H9 (cell line): Measurements from ENCODE around the gene SMCO1. TPM values are rescaled to one million over a fixed set of nuclear protein-coding genes. Genes with fewer than 3 reads are reported as not detected.

ENCODE experiments used
- DNase-seq: peaks from one replicate; pipeline ENCODE4 v3.0.0-alpha.2; 2017
- H2AFZ ChIP-seq: one replicate; pipeline ENCODE4 v1.6.1; 2013; ENCODE audit warnings: mild to moderate bottlenecking, low read length, control low read depth, moderate library complexity
- H2AK5ac ChIP-seq: 2 replicates; pipeline ENCODE4 v1.6.1; 2013; ENCODE audit warnings: low read length, control low read depth, mixed read lengths; ENCODE audit not compliant: insufficient read length
- H2BK120ac ChIP-seq: one replicate; pipeline ENCODE4 v1.6.1; 2013; ENCODE audit warnings: low read depth, mild to moderate bottlenecking, low read length, control low read depth, inconsistent platforms; ENCODE audit not compliant: poor library complexity, severe bottlenecking
- H2BK12ac ChIP-seq: 2 replicates; pipeline ENCODE4 v1.6.1; 2013; ENCODE audit warnings: low read length, control low read depth, mixed read lengths, low read depth; ENCODE audit not compliant: insufficient read length
- H2BK15ac ChIP-seq: 2 replicates; pipeline ENCODE4 v1.6.1; 2013; ENCODE audit warnings: low read depth, low read length, control low read depth
- H2BK20ac ChIP-seq: one replicate; pipeline ENCODE4 v1.6.1; 2013; ENCODE audit warnings: low read depth, mild to moderate bottlenecking, low read length, control low read depth, inconsistent platforms; ENCODE audit not compliant: poor library complexity, severe bottlenecking
- H2BK5ac ChIP-seq: 2 replicates; pipeline ENCODE4 v1.6.1; 2013; ENCODE audit warnings: low read length, control low read depth, mixed read lengths; ENCODE audit not compliant: insufficient read length
- H3K14ac ChIP-seq: 2 replicates; pipeline ENCODE4 v1.6.1; 2013; ENCODE audit warnings: low read length, control low read depth; ENCODE audit not compliant: insufficient read depth
- H3K18ac ChIP-seq: 2 replicates; pipeline ENCODE4 v1.6.1; 2013; ENCODE audit warnings: low read depth, mild to moderate bottlenecking, mixed read lengths, low read length, control low read depth; ENCODE audit not compliant: insufficient read length
- H3K23ac ChIP-seq: 2 replicates; pipeline ENCODE4 v1.6.1; 2013; ENCODE audit warnings: low read length, control low read depth, mixed read lengths, low read depth; ENCODE audit not compliant: insufficient read length
- H3K23me2 ChIP-seq: 2 replicates; pipeline ENCODE4 v1.6.1; 2013; ENCODE audit warnings: low read depth, mild to moderate bottlenecking, mixed read lengths, low read length, control low read depth; ENCODE audit not compliant: insufficient read length, poor library complexity, severe bottlenecking
- H3K27ac ChIP-seq: 2 replicates; pipeline ENCODE4 v1.5.1; 2013; ENCODE audit warnings: low read length, control low read depth, mixed read lengths, low read depth; ENCODE audit not compliant: insufficient read length
- H3K27me3 ChIP-seq: 2 replicates; pipeline ENCODE4 v1.6.1; 2013; ENCODE audit warnings: low read length, control low read depth, inconsistent platforms; ENCODE audit not compliant: insufficient read depth
- H3K4ac ChIP-seq: 2 replicates; pipeline ENCODE4 v1.6.1; 2013; ENCODE audit warnings: low read depth, mild to moderate bottlenecking, control low read depth, inconsistent platforms, low read length, moderate library complexity
- H3K4me1 ChIP-seq: 2 replicates; pipeline ENCODE4 v1.6.1; 2013; ENCODE audit warnings: low read length, control low read depth, inconsistent platforms; ENCODE audit not compliant: insufficient read depth
- H3K4me2 ChIP-seq: 2 replicates; pipeline ENCODE4 v1.6.1; 2013; ENCODE audit warnings: low read length, control low read depth, mixed read lengths; ENCODE audit not compliant: insufficient read length, insufficient read depth
- H3K56ac ChIP-seq: 2 replicates; pipeline ENCODE4 v1.6.1; 2013; ENCODE audit warnings: low read depth, mild to moderate bottlenecking, mixed read lengths, low read length, control low read depth; ENCODE audit not compliant: insufficient read length
- H3K79me1 ChIP-seq: 2 replicates; pipeline ENCODE4 v1.6.1; 2013; ENCODE audit warnings: low read depth, mild to moderate bottlenecking, moderate library complexity, low read length, control low read depth, inconsistent platforms; ENCODE audit not compliant: insufficient read depth, poor library complexity, severe bottlenecking
- H3K79me2 ChIP-seq: 2 replicates; pipeline ENCODE4 v1.6.1; 2013; ENCODE audit warnings: low read length, control low read depth, inconsistent platforms; ENCODE audit not compliant: insufficient read depth
- H3K9ac ChIP-seq: 2 replicates; pipeline ENCODE4 v1.6.1; 2013; ENCODE audit warnings: low read length, control low read depth, mixed read lengths; ENCODE audit not compliant: insufficient read length; ENCODE audit errors: extremely low read depth
- H3K9me3 ChIP-seq: one replicate; pipeline ENCODE4 v1.6.1; 2013; ENCODE audit warnings: low read depth, low read length, inconsistent platforms; ENCODE audit not compliant: control insufficient read depth
- H3T11ph ChIP-seq: one replicate; pipeline ENCODE4 v1.6.1; 2013; ENCODE audit warnings: mild to moderate bottlenecking, low read length, control low read depth, inconsistent platforms
- H4K20me1 ChIP-seq: one replicate; pipeline ENCODE4 v1.6.1; 2013; ENCODE audit not compliant: control insufficient read depth, insufficient read length, insufficient read depth
- H4K5ac ChIP-seq: 2 replicates; pipeline ENCODE4 v1.6.1; 2013; ENCODE audit warnings: low read depth, mild to moderate bottlenecking, mixed read lengths, low read length, control low read depth; ENCODE audit not compliant: insufficient read length
- H4K8ac ChIP-seq: replicated peaks from 2 replicates; pipeline ENCODE4 v1.6.1; 2013; ENCODE audit warnings: low read length, control low read depth, mixed read lengths, low read depth; ENCODE audit not compliant: insufficient read length
- H4K91ac ChIP-seq: 2 replicates; pipeline ENCODE4 v1.6.1; 2013; ENCODE audit warnings: low read depth, mild to moderate bottlenecking, moderate library complexity, mixed read lengths, low read length, control low read depth; ENCODE audit not compliant: insufficient read length
- H3K27ac Mint-ChIP-seq, 3 experiments: 2 replicates in 2 of 3; 3 replicates in 1 of 3; pipeline ENCODE4 v1.8.0; 2020 to 2021; ENCODE audit warnings: mixed read lengths in 3 of 3, mild to moderate bottlenecking in 1 of 3, moderate library complexity in 1 of 3
- H3K27me3 Mint-ChIP-seq: 2 replicates; pipeline ENCODE4 v1.8.0; 2021; ENCODE audit warnings: low read depth, mild to moderate bottlenecking, moderate library complexity, mixed read lengths
- H3K36me3 Mint-ChIP-seq, 3 experiments: 2 replicates in 2 of 3; 3 replicates in 1 of 3; pipeline ENCODE4 v1.8.0; 2020 to 2021; ENCODE audit warnings: low read depth in 3 of 3, mixed read lengths in 3 of 3; ENCODE audit not compliant: insufficient read depth in 1 of 3
- H3K4me1 Mint-ChIP-seq, 2 experiments: 2 replicates each; pipeline ENCODE4 v1.8.0; 2020; ENCODE audit warnings: mixed read lengths in 2 of 2
- H3K4me3 Mint-ChIP-seq, 2 experiments: 2 replicates in 1 of 2; 3 replicates in 1 of 2; pipeline ENCODE4 v1.8.0; 2020 to 2021; ENCODE audit warnings: mild to moderate bottlenecking in 2 of 2, mixed read lengths in 2 of 2, moderate library complexity in 1 of 2
- H3K9me3 Mint-ChIP-seq, 2 experiments: 2 replicates in 1 of 2; 3 replicates in 1 of 2; pipeline ENCODE4 v1.8.0; 2020; ENCODE audit warnings: mild to moderate bottlenecking in 2 of 2, mixed read lengths in 2 of 2, moderate library complexity in 1 of 2
- CTCF ChIP-seq: fragments of 200-600 bp; sonication (generic); conservative IDR thresholded peaks from 3 replicates; pipeline ENCODE4 v1.8.0; 2021; ENCODE audit warnings: antibody characterized with exemption, mild to moderate bottlenecking
- WGBS: extraction: QIAGEN DNeasy Blood & Tissue Kit; methylation state at CpG from one replicate; pipeline ENCODE4 v1.1.7; 2013; ENCODE audit warnings: missing lambda C conversion rate, low lambda C conversion rate, mixed read lengths; ENCODE audit not compliant: insufficient read length; ENCODE audit errors: extremely low coverage; 5-methylcytosine and 5-hydroxymethylcytosine counted together
- total RNA-seq: library from RNA; stranded (reverse); gene quantifications from 2 replicates; pipeline ENCODE4 v1.2.1, GENCODE V29; 2021

Gene SMCO1
- total RNA-seq, 1 experiment from 2014 or later, result not detected

DNA sequence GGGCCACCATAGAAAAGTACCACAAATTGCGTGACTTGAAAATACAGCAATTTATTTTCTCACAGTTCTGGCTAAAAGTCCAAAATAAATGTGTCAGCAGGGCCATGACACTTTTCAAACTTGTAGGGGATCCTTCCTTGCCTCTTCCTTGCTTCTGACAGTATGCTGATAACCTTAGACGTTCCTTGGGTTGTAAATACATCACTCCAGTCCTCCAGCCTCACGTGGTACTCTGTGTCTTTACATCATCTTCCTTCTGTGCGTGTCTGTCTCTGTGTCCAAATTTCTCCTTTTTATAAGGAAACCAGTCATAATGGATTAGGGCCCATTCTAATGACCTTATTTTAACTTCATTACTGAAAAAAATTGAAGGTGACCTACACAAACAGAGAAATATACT is 19.0 kb downstream of the SMCO1 start:
- Histone ChIP-seq H4K20me1 (no peaks in the 10 kb centered on the region), H2BK5ac (no peak overlapping the region), H3K9ac (no peak overlapping the region), H2AFZ (no peak overlapping the region), H4K91ac (no peak overlapping the region), H3T11ph (no peak overlapping the region), H3K56ac (no peak overlapping the region), H4K8ac (no peak overlapping the region), H3K23me2 (peaks cover 2% of the 10 kb centered on the region), H2BK15ac (no peak overlapping the region), H2BK20ac (no peak overlapping the region), H3K27me3 (no peaks in the 10 kb centered on the region), H2BK120ac (no peak overlapping the region), H4K5ac (no peak overlapping the region), H3K18ac (no peak overlapping the region), H3K4me2 (no peak overlapping the region), H3K9me3 (no peaks in the 10 kb centered on the region), H3K14ac (no peak overlapping the region), H3K79me2 (peaks cover 62% of the 10 kb centered on the region), H2BK12ac (no peak overlapping the region), H3K79me1 (peaks cover 14% of the 10 kb centered on the region), H2AK5ac (no peak overlapping the region), H3K27ac (no peak overlapping the region), H3K4ac (no peak overlapping the region), H3K23ac (no peak overlapping the region), H3K4me1 (no peaks in the 10 kb centered on the region)
- Mint-ChIP-seq H3K27me3 (no peaks in the 10 kb centered on the region), H3K4me3 (no peak overlapping the region), H3K9me3 (no peaks in the 10 kb centered on the region), H3K27ac (0 out of 7 replicates have a peak overlapping the region, but pooled peaks of 1 of the 3 experiments have one; percentile 59), H3K4me1 (peaks cover 20 to 22% of the 10 kb centered on the region in 2 experiments), H3K36me3 (peaks cover 27 to 43% (median 33%) of the 10 kb centered on the region in 3 experiments; a peak in 6 of 7 replicates)
- no peak for TF ChIP-seq CTCF
- no peak for DNase-seq
- no CpG with 5 or more reads among the region's 4 CpGs for WGBS
